Activated CD4-positive, alpha-beta memory T cell treated with anti-CD3 and anti-CD28 coated beads, Interleukin-2, amount 10 ng/mL, durations not matched to agents 7 days and 5 days (primary cell): ENCODE measurements around the gene PLA2G6. TPM values are rescaled to one million over a fixed set of nuclear protein-coding genes. Genes with fewer than 3 reads are reported as not detected.

Source experiments
- CTCF ChIA-PET: fragments of 350-600 bp; sonication (Branson Sonifier 250); formaldehyde crosslinking; loops from one replicate; lab custom pipeline; 2021; ENCODE audit warnings: antibody characterized with exemption, inconsistent platforms; lab: Charles Lee
- POLR2A ChIA-PET: fragments of 350-600 bp; sonication (Branson Sonifier 250); formaldehyde crosslinking; loops from one replicate; lab custom pipeline; 2021; ENCODE audit warnings: antibody characterized with exemption; lab: Charles Lee
- DNase-seq: peaks from one replicate; pipeline ENCODE4 v3.0.0-alpha.2; 2020
- H3K27ac Mint-ChIP-seq: one replicate; pipeline ENCODE4 v1.8.0; 2021; ENCODE audit warnings: mild to moderate bottlenecking, mixed read lengths
- H3K27me3 Mint-ChIP-seq: one replicate; pipeline ENCODE4 v1.8.0; 2021; ENCODE audit warnings: mixed read lengths
- H3K36me3 Mint-ChIP-seq: one replicate; pipeline ENCODE4 v1.8.0; 2021; ENCODE audit warnings: low read depth, mixed read lengths
- H3K4me1 Mint-ChIP-seq: one replicate; pipeline ENCODE4 v1.8.0; 2021; ENCODE audit warnings: mixed read lengths
- H3K4me3 Mint-ChIP-seq: one replicate; pipeline ENCODE4 v1.8.0; 2021; ENCODE audit warnings: mild to moderate bottlenecking, mixed read lengths
- H3K9me3 Mint-ChIP-seq: one replicate; pipeline ENCODE4 v1.8.0; 2021; ENCODE audit warnings: mixed read lengths
- total RNA-seq, 2 experiments: library from RNA; stranded (reverse); gene quantifications; one replicate each; pipeline ENCODE4 v1.2.3, GENCODE V29; 2021

Gene PLA2G6
- total RNA-seq, 2 experiments from 2014 or later: 80.7 to 85.7 TPM

DNA sequence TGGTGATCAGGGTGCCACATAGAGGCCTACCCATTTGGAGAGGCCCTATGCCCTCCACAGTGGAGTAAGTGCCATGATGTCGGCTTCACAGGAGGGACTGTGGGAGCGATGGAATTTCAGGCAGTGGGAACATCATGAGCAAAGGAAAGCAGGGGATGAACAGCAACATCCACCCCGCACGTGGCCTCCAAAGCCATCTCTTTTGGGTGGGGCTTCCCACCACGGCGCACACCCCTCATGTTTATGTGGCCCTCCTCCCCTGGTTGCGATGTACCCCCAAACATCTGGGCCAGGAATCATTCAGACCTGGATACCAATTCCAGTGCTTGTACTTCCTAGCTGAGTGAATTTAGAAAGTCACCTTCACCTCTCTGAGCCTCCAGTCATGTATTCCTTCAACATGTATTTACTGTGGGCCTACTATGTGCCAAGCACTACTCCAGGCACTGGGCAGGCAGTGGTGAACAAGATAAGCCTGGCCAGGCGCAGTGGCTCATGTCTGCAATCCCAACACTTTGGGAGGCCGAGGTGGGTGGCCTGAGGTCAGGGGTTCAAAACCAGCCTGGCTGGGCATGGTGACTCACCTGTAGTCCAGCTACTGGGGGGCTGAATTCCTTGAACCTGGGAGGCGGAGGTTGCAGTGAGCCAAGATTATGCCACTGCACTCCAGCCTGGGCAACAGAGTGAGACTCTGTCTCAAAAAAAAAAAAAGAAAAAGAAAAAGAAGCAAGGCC, 18.4 kb upstream of the PLA2G6 start:
- H3K36me3 Mint-ChIP-seq: peaks cover 4% of the 10 kb centered on the region
- H3K9me3 Mint-ChIP-seq: no peaks in the 10 kb centered on the region
- peaks cover under 1% of the 10 kb centered on the region for H3K27me3 Mint-ChIP-seq
- ChIA-PET POLR2A (interaction anchor here (2.3 to 8.2 kb wide), 5 partner anchors 12 to 199 kb away, joined by 6 to 93 read pairs (median 46); partner anchors contain the start of gene PLA2G6), CTCF (interaction anchor here (0.6 to 1.9 kb wide), 2 partner anchors 148 to 599 kb away, joined by 4 read pairs; no protein-coding TSS in a partner anchor)
- H3K4me1 Mint-ChIP-seq: peaks cover 50% of the 10 kb centered on the region
- no peak for DNase-seq
- H3K4me3 Mint-ChIP-seq: no peak overlapping the region
- H3K27ac Mint-ChIP-seq: peak overlapping the region; percentile 98

DNA sequence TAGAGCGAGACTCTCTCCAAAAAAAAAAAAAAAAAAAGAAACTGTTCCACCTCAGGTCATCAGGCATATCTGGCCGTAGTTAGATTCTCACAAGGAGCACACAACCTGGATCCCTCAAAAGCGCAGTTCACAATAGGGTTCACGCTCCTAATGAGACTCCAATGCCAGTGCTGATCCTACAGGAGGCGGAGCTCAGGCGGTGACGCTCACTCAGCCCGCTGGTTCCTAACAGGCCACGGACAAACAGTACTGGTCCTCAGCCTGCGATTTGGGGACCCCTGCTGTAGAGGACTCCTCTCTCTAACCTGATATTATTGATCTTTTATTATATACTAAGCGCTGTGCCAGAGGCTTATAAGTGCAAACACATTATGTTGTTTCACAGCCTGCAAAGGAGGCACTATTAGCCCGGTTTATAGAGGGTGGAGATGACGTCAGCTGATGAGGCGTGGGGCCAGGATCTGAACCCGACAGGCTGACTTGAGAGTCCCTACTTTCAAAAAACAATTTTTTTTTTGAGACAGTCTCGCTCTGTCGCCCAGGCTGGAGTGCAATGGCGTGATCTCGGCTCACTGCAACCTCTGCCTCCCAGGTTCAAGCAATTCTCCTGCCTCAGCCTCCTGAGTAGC, 15.3 kb upstream of the PLA2G6 start:
- Mint-ChIP-seq H3K27ac (no peak overlapping the region), H3K9me3 (no peaks in the 10 kb centered on the region), H3K4me3 (no peak overlapping the region), H3K4me1 (peaks cover 44% of the 10 kb centered on the region), H3K36me3 (no peaks in the 10 kb centered on the region), H3K27me3 (peaks cover 11% of the 10 kb centered on the region)
- CTCF ChIA-PET: no interaction called here
- DNase-seq: no peak
- POLR2A ChIA-PET: no interaction called here

DNA sequence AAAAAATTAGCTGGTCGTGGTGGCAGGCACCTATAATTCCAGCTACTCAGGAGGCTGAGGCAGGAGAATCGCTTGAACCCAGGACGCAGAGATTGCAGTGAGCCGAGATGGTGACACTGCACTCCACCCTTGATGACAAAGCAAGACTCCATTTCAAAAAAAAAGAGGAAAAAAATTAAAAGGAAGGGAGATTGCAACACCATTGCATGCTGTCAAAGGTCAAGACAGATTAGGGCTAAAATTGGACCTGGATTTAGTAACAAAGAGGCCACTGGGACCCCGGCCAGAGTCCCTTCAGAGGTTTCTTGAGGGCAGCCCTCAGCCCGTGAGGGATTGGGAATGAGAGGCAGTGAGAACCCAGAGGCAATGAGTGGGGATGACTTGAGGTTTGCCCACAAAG, 11.9 kb upstream of the PLA2G6 start:
- no peak overlapping the region for H3K4me3 Mint-ChIP-seq

DNA sequence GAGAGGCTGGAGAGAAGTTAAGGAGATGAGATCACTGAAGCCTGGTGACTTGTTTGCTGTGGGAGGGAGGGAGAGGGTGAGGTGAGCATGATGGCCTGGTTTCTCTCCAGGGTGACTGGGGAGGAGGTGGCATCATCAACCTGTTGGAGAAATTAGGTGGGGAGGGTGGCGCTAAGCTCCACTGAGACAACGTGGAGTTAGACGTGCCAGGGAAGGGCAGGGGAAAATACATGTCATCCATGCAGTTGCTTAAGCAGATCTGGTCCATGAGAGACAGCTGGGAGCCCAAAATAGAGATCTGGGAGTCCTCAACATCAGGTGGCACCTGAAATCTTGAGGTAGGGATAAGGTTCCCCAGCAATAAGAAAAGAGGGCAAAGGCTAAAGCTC, 10.8 kb upstream of the PLA2G6 start:
- Mint-ChIP-seq H3K9me3 (no peaks in the 10 kb centered on the region), H3K4me3 (no peak overlapping the region), H3K36me3 (no peaks in the 10 kb centered on the region), H3K27me3 (peaks cover 13% of the 10 kb centered on the region), H3K4me1 (peaks cover 20% of the 10 kb centered on the region), H3K27ac (no peak overlapping the region)
- DNase-seq: no peak
- POLR2A ChIA-PET: interaction anchor here (0.8 to 1.8 kb wide), 4 partner anchors 9 to 16 kb away, joined by 3 to 6 read pairs (median 4); partner anchors contain the start of gene MAFF
- CTCF ChIA-PET: no interaction called here

More for the DNA sequence above, 11.9 kb upstream of the PLA2G6 start:
- no peaks in the 10 kb centered on the region for H3K36me3 Mint-ChIP-seq
- peaks cover 13% of the 10 kb centered on the region for H3K27me3 Mint-ChIP-seq
- no peak for DNase-seq
- no peak overlapping the region for H3K27ac Mint-ChIP-seq
- CTCF ChIA-PET: interaction anchor here (0.7 kb wide), 1 partner anchor 37 kb away, joined by 3 read pairs; no protein-coding TSS in a partner anchor
- peaks cover 21% of the 10 kb centered on the region for H3K4me1 Mint-ChIP-seq
- POLR2A ChIA-PET: no interaction called here
- no peaks in the 10 kb centered on the region for H3K9me3 Mint-ChIP-seq

DNA sequence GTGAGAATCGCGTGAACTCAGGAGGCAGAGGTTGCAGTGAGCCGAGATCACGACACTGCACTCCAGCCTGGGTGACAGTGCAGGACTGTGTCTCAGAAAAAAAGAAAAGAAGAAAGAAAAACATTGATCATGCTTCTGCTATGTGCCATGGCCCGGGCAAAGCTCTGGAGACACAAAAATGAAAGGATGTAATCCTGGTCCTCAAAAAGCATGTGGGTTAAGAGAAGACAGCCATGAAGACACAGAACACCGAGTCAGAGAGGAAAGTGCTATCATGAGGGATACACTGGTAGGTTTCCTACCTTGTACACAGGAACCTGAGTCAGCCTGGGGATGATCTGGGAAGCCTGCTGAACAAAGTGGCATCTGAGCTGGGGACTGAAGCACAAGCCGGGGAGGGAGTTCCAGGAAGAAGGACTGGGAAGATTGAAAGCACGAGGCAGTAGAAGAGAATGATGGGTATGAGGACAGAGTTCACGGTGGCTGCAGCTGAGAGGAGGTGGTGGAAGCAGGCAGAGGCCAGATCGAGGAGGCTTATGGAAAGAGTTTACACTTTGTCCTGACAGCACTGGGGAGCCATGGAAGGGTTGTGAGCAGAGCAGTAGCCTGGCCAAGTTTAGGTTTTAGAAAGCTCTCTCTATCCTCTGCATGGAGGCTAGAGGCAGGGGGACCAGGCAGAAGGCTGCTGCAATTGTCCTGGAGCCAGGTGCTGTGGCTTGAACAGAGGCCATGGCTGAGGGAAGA, 10.3 kb upstream of the PLA2G6 start:
- no peak for DNase-seq
- no peak overlapping the region for H3K27ac Mint-ChIP-seq
- H3K4me3 Mint-ChIP-seq: no peak overlapping the region
- no peaks in the 10 kb centered on the region for H3K9me3 Mint-ChIP-seq
- H3K36me3 Mint-ChIP-seq: no peaks in the 10 kb centered on the region
- H3K4me1 Mint-ChIP-seq: peaks cover 20% of the 10 kb centered on the region
- H3K27me3 Mint-ChIP-seq: peaks cover 13% of the 10 kb centered on the region
- ChIA-PET POLR2A (interaction anchor here (0.8 to 1.8 kb wide), 3 partner anchors 9 to 16 kb away, joined by 3 to 6 read pairs (median 3); partner anchors contain the start of gene MAFF), CTCF (no interaction called here)

DNA sequence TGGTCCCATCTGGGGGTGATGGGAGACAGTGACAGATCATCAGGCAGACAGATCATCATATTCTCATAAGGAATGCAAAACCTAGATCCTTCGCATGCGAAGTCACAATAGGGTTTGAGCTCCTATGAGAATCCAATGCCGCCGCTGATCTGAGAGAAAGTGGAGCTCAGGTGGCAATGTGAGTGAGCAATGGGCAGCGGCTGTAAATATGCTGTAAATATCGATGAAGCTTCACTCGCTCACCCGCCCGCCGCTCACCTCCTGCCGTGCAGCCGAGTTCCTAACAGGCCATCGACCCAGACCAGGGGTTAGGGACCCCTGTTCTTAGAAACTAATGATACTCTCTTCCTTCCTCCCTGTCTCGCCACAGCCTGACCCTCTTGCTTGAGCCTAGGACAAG, 9.4 kb upstream of the PLA2G6 start:
- Mint-ChIP-seq H3K36me3 (no peaks in the 10 kb centered on the region), H3K9me3 (no peaks in the 10 kb centered on the region), H3K4me1 (peaks cover 20% of the 10 kb centered on the region), H3K4me3 (no peak overlapping the region), H3K27me3 (peaks cover 16% of the 10 kb centered on the region), H3K27ac (no peak overlapping the region)
- DNase-seq: no peak
- CTCF ChIA-PET: no interaction called here
- POLR2A ChIA-PET: no interaction called here

DNA sequence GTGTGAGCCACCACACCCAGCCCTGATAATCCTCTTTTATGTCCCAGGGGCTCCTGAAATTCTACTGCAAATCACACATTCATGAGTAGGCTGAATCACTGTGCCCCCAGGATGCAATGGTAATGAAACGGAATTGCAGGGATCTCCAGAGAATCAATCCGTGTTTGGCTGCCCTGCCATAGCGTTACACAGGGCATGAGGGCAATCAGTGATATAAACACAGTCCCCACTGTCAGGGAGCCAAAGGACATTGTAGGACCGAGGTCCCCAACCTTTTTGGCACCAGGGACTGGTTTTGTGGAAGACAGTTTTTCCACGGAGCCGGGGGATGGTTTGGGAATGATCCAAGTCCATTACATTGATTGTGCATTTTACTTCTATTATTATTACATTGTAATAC, 9.0 kb upstream of the PLA2G6 start:
- no peaks in the 10 kb centered on the region for H3K9me3 Mint-ChIP-seq
- H3K36me3 Mint-ChIP-seq: no peaks in the 10 kb centered on the region
- peaks cover 16% of the 10 kb centered on the region for H3K27me3 Mint-ChIP-seq
- CTCF ChIA-PET: no interaction called here
- H3K27ac Mint-ChIP-seq: no peak overlapping the region
- H3K4me3 Mint-ChIP-seq: no peak overlapping the region
- no peak for DNase-seq
- H3K4me1 Mint-ChIP-seq: peaks cover 20% of the 10 kb centered on the region
- POLR2A ChIA-PET: no interaction called here

DNA sequence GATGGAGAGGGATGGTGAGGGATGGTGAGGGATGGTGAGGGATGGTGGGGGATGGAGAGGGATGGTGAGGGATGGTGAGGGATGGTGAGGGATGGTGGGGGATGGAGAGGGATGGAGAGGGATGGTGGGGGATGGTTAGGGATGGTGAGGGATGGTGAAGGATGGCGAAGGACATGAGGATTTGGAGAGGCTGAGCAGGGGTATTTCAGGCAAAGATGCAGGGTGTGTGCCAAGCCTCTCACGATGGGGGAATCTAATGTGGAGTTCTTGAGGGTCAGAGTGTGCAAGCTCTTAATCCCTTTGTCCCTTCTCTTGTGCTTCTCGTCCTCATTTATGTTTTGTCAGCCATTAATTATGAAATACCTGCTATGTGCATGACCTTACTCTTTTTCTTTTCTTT, 7.5 kb upstream of the PLA2G6 start:
- DNase-seq: no peak
- H3K9me3 Mint-ChIP-seq: no peaks in the 10 kb centered on the region
- H3K36me3 Mint-ChIP-seq: no peaks in the 10 kb centered on the region
- H3K4me3 Mint-ChIP-seq: no peak overlapping the region
- ChIA-PET POLR2A (no interaction called here), CTCF (no interaction called here)
- no peak overlapping the region for H3K27ac Mint-ChIP-seq
- peaks cover 21% of the 10 kb centered on the region for H3K27me3 Mint-ChIP-seq
- peaks cover 10% of the 10 kb centered on the region for H3K4me1 Mint-ChIP-seq

DNA sequence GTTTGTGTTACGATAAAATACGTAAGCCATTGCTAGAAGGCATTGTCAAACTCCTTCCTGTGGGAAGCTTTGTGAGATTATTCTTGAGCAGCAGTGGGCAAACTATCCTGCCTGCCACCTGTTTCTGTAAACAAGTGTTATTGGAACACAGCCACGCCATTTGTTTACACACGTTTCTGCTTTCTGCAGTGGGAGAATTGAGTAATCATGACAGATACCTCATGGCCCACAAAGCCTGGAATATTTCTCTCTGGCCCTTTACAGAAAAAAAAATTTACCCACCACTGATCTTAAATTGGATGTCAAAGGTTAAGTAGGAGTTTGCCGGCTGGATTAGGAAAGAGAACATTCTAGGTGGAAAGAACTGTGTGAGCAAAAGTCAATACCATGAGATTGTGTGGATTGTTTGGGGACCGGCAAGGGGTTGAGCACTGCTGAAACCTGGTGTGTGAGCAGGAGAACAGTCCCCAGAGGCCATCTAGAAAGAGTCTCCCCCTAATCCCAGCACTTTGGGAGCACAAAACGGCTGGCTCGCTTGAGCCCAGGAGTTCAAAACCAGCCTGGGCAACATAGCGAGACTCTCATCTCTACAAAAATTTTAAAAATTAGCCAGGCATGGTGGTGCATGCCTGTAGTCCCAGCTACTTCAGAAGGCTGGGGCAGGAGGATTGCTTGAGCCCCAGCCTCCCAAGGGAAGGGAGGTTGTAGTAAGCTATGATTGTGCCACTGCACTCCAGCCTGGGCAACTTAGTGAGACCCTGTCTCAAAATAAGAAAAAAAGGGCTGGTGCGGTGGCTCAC, 6.0 kb upstream of the PLA2G6 start:
- Mint-ChIP-seq H3K27me3 (peaks cover 19% of the 10 kb centered on the region), H3K27ac (no peak overlapping the region), H3K4me1 (peaks cover 8% of the 10 kb centered on the region), H3K36me3 (no peaks in the 10 kb centered on the region), H3K4me3 (no peak overlapping the region), H3K9me3 (no peaks in the 10 kb centered on the region)
- POLR2A ChIA-PET: interaction anchor here (1.3 kb wide), 1 partner anchor 12 kb away, joined by 3 read pairs; no protein-coding TSS in a partner anchor
- CTCF ChIA-PET: no interaction called here
- DNase-seq: no peak

DNA sequence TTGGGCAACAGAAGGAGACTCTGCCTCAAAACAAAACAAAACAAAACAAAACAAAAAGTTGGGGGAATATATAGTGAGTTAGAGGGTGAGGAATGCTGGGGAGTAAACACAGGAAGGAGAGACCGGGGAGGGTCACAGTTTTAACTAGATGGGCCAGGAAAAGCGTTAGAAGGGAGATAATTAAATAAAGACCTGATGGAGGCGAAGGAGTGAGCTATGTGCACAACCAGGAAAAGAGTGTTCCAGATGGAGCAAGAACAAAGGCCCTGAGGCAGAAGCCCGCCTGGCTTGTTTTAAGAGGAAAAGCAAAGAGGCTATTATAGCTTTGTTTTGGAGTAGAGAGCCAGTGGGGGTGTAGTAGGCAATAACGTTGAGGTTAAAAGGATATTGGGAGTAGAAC, 4.8 kb upstream of the PLA2G6 start:
- CTCF ChIA-PET: no interaction called here
- H3K4me1 Mint-ChIP-seq: peaks cover 17% of the 10 kb centered on the region
- H3K36me3 Mint-ChIP-seq: peaks cover 1% of the 10 kb centered on the region
- no peak overlapping the region for H3K27ac Mint-ChIP-seq
- H3K27me3 Mint-ChIP-seq: peaks cover 11% of the 10 kb centered on the region
- H3K4me3 Mint-ChIP-seq: no peak overlapping the region
- no peak for DNase-seq
- no peaks in the 10 kb centered on the region for H3K9me3 Mint-ChIP-seq
- POLR2A ChIA-PET: interaction anchor here (0.7 to 1.3 kb wide), 3 partner anchors 11 to 81 kb away, joined by 3 to 8 read pairs (median 3); partner anchors contain the start of gene MAFF

DNA sequence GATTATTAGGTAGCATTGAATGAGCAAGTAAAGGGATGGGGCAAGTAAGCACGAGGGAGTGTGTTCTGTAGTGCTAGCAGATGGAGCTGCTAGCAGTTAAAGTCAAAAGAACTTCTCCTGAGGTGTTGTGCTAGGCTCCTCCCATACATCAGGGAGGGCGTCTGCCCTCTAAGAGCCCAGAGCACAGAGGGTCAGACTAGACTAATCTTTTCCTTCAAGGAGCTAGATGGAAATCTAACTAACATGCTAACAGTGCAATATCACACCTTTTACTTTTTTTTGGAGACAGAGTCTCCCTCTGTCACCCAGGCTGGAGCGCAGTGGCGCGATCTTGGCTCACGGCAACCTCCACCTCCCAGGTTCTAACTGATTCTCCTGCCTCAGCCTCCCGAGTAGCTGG, 3.2 kb upstream of the PLA2G6 start:
- H3K4me1 Mint-ChIP-seq: peaks cover 32% of the 10 kb centered on the region
- H3K9me3 Mint-ChIP-seq: no peaks in the 10 kb centered on the region
- H3K36me3 Mint-ChIP-seq: peaks cover 7% of the 10 kb centered on the region
- no peak for DNase-seq
- H3K27me3 Mint-ChIP-seq: peaks cover 11% of the 10 kb centered on the region
- H3K4me3 Mint-ChIP-seq: no peak overlapping the region
- POLR2A ChIA-PET: no interaction called here
- H3K27ac Mint-ChIP-seq: no peak overlapping the region
- CTCF ChIA-PET: interaction anchor here (1.2 kb wide), 1 partner anchor 25 kb away, joined by 3 read pairs; no protein-coding TSS in a partner anchor

DNA sequence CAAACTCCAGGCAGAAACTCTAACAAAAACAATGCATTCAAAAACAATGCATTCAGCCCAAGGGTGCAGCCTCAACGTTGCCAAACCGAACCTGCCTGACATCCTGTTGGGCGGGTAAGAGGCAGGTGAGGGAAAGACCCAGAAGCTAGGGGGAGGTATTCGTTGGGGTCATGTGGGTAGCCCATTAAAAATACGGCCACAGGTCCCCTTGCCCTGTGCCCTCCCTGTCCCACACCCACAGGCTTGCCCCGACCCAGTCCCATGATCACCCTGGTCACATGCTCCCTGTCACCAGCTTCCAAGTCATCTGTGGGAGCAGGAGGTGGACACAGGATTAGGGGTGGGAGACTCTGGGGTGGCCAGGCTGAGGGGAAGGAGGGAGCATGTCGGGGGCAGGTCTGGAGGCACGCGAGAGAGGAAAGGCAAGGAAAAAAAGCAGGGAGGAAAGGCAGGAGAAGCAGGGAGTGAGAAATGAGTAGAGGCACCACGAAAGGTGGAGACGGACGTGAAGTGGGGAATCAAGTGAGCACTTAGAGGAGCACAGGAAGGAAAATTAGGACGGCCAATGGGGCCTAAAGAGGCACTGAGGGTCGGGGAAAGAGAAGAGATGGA, 683 bp downstream of the PLA2G6 start:
- CTCF ChIA-PET: interaction anchor here (1.4 to 1.9 kb wide), 3 partner anchors 20 to 66 kb away, joined by 3 to 9 read pairs (median 9); partner anchors contain the start of gene MAFF
- peak overlapping the region; percentile 98 for H3K4me3 Mint-ChIP-seq
- H3K9me3 Mint-ChIP-seq: no peaks in the 10 kb centered on the region
- H3K27me3 Mint-ChIP-seq: peaks cover 8% of the 10 kb centered on the region
- H3K4me1 Mint-ChIP-seq: peaks cover 66% of the 10 kb centered on the region
- POLR2A ChIA-PET: interaction anchor here (0.7 to 3.2 kb wide), 10 partner anchors 8 to 321 kb away, joined by 3 to 93 read pairs (median 4); partner anchors contain the start of gene MAFF
- DNase-seq: peak; percentile 59
- peaks cover 14% of the 10 kb centered on the region for H3K36me3 Mint-ChIP-seq
- H3K27ac Mint-ChIP-seq: peak overlapping the region; percentile 99
